Left lobe of liver (tissue), 2 donors: ENCODE results near the gene GNG11. TPM values are rescaled to one million over a fixed set of nuclear protein-coding genes. Genes with fewer than 3 reads are reported as not detected.
A peak's percentile ranks its signal among the peaks of the same experiment; 100 is the strongest.

Source experiments
- ATAC-seq: fragments of 200-7000 bp; cut with Tn5 transposase; one replicate; pipeline ENCODE4 v1.9.1; 2020; ENCODE audit warnings: mild to moderate bottlenecking, moderate library complexity
- DNase-seq: peaks from one replicate; pipeline ENCODE4 v3.0.0-alpha.2; 2020; ENCODE audit warnings: low spot score
- total RNA-seq: library from RNA; stranded (reverse); gene quantifications from one replicate; pipeline ENCODE4 v1.2.1, GENCODE V29; 2021
- donor health status: DM: no; HTN: no; CAD: no; lungs with moderate emphysema.
- donor health status: DM: no; HTN: yes; CAD: no.

Gene GNG11
- total RNA-seq: 1.6 TPM

DNA sequence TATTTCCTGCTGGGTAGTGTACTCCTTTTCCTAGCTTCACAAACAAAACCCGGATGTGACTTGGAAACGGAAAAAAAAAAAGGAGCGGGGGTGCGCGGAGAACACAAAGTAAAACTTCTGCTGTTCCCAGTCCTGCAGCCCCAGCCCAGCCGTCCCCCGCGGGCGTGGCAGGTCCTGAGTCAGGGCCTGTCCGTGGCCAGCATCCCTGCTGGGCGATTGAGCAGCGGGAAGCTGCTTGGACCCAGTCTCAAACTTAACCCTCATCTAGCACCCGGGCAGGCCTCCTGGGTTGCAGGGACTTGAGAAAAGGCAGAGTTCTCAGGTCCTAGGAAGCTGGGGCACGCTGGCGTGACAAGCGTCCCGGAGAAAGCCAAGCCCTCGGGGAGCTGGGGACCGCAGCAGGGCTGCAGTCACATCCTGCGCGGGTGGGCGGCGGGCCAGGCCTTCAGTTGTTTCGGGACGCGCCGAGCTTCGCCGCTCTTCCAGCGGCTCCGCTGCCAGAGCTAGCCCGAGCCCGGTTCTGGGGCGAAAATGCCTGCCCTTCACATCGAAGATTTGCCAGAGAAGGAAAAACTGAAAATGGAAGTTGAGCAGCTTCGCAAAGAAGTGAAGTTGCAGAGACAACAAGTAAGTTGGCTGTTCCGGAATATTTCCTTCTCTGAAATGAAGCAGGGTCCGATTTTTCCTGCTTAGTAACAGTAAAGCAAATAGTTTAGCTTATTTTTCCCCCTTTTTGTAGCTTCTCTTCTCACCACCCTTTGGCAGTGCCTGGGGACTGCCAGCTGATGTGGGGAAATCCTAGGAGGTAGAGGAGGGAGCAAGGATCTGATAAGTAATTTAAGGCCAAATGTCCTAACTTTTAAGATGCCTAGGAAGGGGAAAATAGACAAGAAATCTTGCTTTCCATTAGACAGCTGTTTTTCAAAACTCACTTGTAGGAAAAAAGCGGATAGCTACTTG lies at the start of gene GNG11:
TSS of gene GNG11 (plus strand) at position 129 of the 960 bp plus-strand sequence. CDS start at position 532, 403 bp downstream.
- DNase-seq: peak; percentile 54
- ATAC-seq: peak; percentile 82

GRCh38 chr7:93873998-93874574 lies 47.4 kb upstream of the GNG11 start:
- DNase-seq (no peak), ATAC-seq (no peak)

DNA sequence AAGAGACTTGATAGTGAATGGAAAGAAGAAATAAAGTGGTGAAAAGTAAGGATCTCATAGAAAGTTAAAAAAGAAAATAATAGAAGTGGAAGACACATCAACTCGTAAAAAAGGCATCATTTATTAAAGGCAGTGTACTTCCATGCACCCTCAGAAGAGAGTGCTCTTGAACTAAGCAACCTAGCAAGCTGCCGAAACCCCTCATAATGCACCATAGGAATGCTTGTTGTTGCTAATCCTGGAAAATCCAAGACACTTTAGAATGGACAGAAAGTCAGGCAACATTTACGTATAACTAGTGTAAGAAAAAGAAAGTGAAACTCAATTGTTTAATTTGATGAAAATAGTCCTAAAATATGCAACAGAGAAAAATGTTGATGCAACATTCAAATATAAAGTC lies 43.8 kb upstream of the GNG11 start:
- no peak for ATAC-seq
- DNase-seq: no peak

DNA sequence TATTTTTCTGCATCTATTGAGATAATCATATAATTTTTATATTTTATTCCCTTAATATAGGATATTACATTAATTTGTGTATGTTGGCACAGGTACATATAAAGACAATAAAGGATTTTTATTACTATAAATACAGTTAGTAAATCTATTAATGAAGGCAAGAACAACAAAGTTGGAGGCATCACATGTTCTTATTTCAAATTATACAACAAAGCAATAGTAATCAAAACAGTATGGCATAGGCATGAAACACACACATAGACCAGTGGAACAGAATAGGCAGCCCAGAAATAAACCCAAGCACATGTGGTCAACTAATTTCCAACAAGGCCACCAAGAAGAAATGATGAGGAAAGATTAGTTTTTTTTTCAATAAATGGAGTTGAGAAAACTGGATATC lies 42.2 kb upstream of the GNG11 start:
- no peak for ATAC-seq

DNA sequence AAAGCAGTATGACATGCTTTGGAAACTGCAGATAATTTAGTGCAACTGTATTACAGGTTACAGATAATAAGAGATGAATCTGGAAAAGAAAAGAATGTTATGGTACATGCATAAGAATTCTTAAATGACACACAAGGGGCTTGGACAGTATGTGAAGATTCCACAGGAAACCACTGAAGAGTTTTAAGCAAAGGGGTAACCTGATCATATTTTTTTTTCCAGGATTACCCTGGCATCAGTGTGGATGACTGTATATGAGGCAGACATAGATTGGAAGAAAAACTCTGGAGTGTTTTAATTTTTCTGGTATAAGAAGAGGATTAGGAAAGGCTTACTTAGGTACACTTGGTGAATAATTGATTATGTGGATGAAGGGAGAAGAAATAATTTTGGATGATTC lies 39.1 kb upstream of the GNG11 start:
- ATAC-seq: no peak
- no peak for DNase-seq

More for the DNA sequence above, 42.2 kb upstream of the GNG11 start:
- DNase-seq: no peak

GRCh38 chr7:93883078-93883916 lies 38.2 kb upstream of the GNG11 start:
- no peak for DNase-seq
- no peak for ATAC-seq

GRCh38 chr7:93883917-93884345 lies 37.6 kb upstream of the GNG11 start:
- ATAC-seq: no peak
- no peak for DNase-seq

DNA sequence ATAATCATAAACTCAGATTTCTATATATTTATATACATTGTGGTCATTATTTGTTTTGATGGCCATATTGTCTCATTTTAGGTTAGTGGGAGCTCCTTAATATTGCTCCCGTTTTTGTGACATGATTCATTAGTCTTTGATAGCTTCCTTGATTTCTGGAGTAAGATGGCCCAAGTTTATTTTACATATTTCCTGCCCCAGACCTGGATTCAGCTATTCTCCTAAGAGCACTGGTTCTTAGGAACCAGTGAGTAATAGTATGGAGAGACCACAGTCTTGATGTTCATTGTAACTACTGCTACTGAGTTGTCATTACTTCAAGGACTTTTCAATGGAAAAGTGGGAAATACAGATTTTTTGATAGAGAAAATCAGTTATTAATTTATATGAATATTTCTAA lies 37.0 kb upstream of the GNG11 start:
- DNase-seq: no peak
- ATAC-seq: no peak

DNA sequence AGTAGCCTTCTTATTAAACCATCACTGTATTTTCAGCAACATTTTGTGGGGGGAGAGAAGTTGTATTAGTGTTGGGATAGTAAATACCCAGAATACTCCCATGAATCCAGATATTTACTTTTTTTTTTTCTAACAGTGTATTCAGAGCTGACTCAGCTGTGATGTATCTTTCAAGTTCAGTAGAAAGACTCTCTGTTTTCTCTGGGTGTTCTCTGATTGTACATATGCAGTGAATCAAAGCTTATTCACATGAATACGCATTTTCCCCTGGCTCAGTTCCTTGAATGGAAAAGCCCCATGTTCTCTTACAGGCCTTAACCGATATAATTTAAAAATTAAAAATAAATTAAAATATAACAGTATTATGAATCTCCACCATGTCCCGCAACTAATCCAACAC lies 32.3 kb upstream of the GNG11 start:
- ATAC-seq: no peak
- DNase-seq: no peak

GRCh38 chr7:93890041-93890463 lies 31.5 kb upstream of the GNG11 start:
- ATAC-seq (peak; percentile 33), DNase-seq (no peak)

- ATAC-seq (peak; percentile 38), DNase-seq (no peak)
These were observed 31.0 kb upstream of the GNG11 start, which contains the start of gene TFPI2 for GRCh38 chr7:93890464-93891068. Gene TFPI2 (minus strand): TSS chr7:93890753. CDS start chr7:93890678, 75 bp downstream.

- ATAC-seq (no peak), DNase-seq (no peak)
These were observed 27.1 kb upstream of the GNG11 start for GRCh38 chr7:93894426-93894825.

GRCh38 chr7:93894966-93895640 lies 26.4 kb upstream of the GNG11 start:
- DNase-seq (no peak), ATAC-seq (no peak)

DNA sequence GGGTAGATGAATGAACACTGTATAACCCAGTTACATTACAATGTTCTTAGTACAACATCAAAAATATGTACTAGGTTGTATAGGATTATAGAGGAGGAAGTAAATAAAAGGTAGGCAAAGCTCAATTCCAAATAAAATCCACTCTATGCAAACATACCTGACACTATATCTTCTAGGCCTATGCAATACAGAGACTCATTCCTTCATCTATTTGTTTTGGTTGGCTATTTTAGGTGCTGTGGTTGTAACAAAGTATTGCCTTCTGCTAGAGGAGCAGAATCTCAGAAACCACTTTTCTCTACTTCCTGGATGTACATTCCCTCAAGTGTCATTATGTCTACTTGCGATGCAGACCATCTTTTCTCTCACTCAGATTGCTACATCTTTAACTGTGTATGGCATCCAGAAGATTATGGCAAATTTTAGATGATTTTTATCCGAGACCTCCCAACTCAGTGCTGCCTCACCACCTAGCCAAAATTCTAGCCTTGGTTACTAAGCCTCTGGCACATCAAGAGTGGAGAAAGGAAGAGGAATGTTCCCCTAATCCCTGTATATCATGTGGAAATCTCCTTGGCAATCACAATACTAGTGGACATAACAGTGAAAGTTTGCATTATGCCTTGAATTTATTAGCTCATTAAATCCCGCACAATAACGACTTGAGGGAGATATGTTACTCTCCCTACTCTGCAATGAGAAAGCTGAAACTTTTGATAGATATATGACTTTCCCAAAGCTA lies 25.5 kb upstream of the GNG11 start:
- no peak for DNase-seq
- no peak for ATAC-seq

DNA sequence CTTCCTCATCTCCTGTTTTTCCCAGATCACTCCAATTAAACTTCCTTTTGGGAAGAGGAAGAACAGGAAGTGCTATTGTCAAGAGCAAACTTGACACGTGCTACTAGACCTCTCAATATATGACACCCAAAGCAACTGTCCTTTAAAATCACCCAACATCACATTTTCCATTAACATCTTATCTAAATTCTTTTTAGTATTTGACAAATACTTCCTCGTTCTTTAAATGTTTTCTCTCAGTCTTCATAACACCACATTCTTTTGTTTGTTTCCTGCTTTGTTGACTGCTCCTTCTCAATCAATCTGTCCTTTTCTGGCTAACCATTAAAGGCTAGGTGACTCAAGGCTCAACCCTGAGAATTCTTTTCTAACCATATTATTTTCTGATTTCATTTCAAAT lies 23.9 kb upstream of the GNG11 start:
- DNase-seq (no peak), ATAC-seq (no peak)

DNA sequence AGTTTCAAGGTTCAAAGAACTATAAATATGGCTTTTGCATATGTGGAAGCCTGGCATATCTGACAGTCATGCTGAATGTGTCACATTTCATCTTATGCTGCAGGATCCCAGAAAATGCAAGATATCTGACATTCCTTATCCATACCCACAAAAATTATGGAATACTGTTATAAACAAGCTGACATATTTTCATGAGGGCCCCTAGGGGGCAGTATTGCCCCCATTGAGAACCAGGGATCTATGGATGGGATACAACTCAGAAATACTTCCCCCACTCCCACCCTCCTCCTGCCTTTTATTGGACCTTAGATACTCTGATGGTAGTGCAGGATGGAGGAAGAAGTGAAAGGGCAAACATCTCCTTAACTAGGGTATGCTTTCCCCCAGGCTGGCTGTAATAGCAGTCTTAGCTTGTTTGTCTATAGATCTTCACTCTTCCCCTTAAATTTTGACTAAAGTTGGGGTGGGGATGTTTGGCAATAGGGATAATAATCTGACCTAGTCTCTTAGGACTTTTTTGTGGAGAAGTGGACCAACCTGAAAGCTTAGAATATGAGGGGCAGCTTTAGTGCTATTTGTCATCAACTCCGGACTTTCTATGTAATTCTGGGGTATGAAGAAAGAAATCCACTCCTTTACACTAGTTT lies 18.6 kb upstream of the GNG11 start:
- peak; percentile 71 for ATAC-seq
- DNase-seq: no peak

DNA sequence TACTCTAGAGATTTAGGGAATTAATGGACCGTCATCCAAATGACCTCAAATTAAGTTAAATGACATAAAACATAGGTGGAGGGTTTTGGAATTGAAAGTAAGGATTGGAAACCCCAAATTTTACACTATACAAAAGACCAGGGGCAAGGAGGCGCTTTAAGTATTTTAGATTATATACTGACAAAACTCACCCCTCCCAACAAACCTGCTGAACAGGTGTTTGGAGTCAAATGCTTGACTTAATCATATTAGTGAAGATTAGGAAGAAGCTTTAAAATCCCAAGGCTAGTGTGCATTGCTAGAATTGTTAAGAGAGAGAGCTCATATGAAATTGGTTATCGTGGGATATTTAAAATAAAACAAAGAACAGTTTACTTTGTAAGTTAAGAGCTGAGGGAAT lies 15.3 kb upstream of the GNG11 start, which contains the start of gene GNGT1:
TSS of gene GNGT1 (plus strand) at position 301 of the 400 bp plus-strand sequence. CDS start 180 bp downstream, outside the sequence.
- DNase-seq (no peak), ATAC-seq (no peak)

- no peak for ATAC-seq
These were observed 11.2 kb upstream of the GNG11 start for GRCh38 chr7:93910076-93910994.

More at GRCh38 chr7:93910076-93910994, 11.2 kb upstream of the GNG11 start:
- no peak for DNase-seq
